HL-60/S4 treated with phorbol 12-myristate 13-acetate at 8.2 ng/mL for 4 days and 3 days (cell line): ENCODE results near the gene RNF148.
"Not testable (repeated sequence)": the region's sequence is repeated elsewhere in the genome, so short reads cannot be mapped to it uniquely, and the experiment has no call there.

Experiments
- in situ Hi-C: fragments of 300-500 bp; cut with MboI; formaldehyde crosslinking; loops from 2 replicates; pipeline ENCODE4 v1.15.0; 2022; ENCODE audit warnings: low sequenced_read_pairs

The RNF148 gene

DNA sequence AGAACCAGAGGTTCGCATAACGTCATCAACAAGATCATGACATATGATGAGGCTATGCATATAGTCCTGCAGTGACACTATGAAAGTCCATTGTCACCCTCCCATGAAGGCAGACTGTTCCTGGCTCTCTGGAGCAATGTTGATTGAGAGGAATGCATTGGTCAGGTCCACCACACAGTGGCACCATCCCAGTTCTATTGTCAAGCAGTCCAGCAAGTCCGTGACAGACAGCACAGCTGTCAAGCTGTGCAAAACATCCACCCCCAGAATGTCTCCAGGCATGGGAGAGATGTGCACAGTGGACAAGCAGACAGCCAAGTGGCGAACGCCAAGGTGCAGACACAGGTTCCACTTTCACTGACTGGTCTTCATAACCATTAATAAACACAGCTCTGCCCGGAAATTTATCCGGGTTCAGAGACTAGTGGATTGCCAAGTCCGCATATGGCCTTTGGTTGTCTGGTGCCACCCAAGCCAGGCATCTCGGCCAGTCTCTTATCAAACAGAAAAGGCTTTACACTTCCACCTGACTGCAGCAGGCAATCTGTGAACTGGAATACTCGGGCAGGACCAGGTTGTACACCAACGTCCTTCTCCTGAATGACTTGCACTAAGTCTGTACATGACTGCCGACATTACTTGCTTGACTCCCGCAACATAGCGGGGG is 11.0 kb downstream of the RNF148 start:
- in situ Hi-C loops = no loop called here

- in situ Hi-C loops = no loop called here
Observed at GRCh38 chr7:122689346-122690109, 13.2 kb downstream of the RNF148 start.

- in situ Hi-C loops = no loop called here
Observed at GRCh38 chr7:122688400-122688998, 14.2 kb downstream of the RNF148 start.

- in situ Hi-C loops = no loop called here
Observed at GRCh38 chr7:122686360-122686878, 16.3 kb downstream of the RNF148 start.

- in situ Hi-C loops = no loop called here
Observed at GRCh38 chr7:122684504-122684903, 18.2 kb downstream of the RNF148 start.

DNA sequence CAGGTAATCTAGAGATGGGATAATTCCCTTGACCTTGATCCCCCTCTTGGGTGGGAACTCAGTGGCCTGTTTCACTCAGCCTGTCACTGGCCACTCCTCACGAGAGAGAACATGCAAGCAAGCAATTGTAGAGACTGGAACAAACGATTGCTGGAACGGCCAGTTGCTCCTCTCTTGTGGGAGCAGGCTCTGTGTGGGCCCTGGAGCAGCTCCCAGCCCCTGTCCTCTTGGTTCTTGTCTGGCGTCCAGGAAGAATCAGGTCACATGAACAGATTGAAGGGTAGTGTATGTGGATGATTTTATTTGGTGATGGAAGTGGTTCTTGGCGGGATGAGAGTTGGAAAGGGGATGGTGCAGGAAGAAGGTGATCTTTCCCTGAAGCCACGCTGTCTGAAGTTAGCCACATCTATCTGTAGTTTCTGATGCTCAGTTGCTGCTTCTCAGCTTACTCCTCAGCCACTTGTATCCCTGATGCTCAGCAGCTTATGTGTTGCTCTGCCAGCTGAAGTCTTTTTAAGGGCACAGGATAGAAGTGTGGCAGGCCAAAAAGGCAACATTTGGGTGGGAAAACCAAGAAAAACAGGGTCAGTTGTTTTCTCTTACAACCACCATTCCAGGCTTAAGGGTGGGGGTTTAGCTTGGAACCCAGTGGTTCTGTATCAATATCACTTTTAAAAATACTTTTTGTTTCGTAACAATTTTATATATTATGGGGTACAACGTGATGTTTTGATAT is 19.7 kb downstream of the RNF148 start:
- in situ Hi-C loops = no loop called here

- in situ Hi-C loops = not testable (repeated sequence)
Observed at GRCh38 chr7:122681186-122681585, 21.5 kb downstream of the RNF148 start.

DNA sequence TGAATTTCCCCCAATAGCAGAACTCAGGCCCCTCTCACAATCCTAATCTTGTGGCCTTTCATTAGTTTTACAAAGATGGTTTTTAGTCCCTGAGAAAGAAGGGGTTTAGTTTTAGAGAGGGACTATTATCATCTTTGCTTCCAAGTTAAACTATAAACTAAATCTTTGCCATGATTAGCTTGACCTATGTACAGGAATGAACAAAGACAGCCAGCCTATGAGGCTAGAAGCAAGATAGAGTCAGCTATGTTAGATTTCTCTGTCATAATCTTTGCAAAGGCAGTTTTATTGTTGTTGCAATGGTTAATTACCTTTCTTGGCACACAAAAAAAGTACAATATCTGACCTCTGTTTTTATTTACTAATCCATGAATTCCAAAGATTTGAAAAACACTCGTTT is 22.9 kb downstream of the RNF148 start:
- in situ Hi-C loops = no loop called here

- in situ Hi-C loops = not testable (repeated sequence)
Observed at GRCh38 chr7:122679269-122679709, 23.4 kb downstream of the RNF148 start.

DNA sequence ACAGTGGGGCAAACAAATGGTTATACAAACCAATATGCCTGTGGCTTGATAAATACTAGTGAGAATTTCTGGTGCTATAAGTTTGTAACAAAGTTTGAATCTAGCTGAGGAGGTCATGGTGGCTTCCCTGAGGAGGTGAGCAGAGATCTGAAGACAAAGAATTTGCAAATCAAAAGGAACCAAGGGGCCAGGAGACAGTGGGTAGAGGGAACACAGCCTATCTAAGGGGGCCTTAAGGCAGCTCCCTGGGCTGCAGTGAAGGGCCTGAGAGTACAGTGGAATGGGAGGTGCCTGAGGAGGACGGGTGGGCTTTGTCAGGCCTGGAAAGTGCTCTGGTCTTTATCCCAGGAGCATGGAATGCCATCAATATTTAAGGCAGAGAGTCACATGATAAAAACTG is 25.6 kb downstream of the RNF148 start:
- in situ Hi-C loops = no loop called here

DNA sequence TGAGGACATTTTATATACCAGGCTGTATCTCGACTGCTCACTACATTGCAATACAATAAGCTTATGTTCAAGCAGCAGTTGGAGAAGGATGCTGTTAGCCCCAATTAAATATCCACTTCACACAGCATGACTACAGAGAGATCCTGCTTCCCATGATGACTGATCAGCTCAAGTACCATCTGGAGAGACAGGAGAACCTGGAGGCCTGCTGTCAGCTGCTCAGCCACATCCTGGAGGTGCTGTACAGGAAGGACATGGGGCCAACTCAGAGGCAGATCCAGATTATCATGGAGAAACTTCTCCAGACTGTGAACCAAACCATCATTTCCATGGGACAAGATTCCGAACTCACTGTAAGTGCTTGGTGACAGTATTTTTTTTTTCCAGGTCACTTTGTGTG is 26.3 kb downstream of the RNF148 start:
- in situ Hi-C loops = no loop called here

DNA sequence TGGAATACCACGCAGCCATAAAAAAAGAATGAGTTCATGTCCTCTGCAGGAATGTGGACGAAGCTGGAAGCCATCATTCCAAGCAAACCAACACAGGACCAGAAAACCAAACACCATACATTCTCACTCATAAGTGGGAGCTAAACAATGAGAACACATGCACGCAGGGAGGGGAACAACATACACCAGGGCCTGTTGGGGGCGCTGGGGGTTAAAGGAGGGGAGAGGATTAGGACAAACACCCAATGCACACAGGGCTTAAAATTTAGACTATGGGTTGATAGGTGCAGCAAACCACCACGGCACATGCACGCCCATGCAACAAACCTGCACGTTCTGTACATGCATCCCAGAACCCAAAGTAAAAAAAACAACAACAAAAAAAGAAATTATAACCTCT is 27.1 kb downstream of the RNF148 start:
- in situ Hi-C loops = no loop called here

- in situ Hi-C loops = no loop called here
Observed at GRCh38 chr7:122675011-122675410, 27.7 kb downstream of the RNF148 start.

GRCh38 chr7:122674502-122674901 is 28.2 kb downstream of the RNF148 start:
- in situ Hi-C loops = no loop called here

DNA sequence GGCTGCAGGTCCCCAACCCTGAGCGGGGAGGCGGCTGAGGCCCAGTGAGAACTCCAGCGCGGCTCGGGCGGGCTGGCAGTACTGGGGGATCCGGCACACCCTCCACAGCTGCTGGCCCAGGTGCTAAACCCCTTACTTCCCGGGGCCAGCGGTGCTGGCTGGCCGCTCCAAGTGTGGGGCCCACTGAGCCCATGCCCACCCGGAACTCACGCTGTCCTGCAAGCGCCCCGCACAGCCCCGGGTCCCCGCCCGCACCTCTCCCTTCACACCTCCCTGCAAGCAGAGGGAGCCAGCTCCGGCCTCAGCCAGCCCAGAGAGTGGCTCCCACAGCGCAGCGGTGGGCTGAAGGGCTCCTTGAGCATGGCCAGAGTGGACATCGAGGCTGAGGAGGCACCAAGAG is 28.8 kb downstream of the RNF148 start:
- in situ Hi-C loops = no loop called here

- in situ Hi-C loops = no loop called here
Observed at GRCh38 chr7:122672536-122672935, 30.2 kb downstream of the RNF148 start.

- in situ Hi-C loops = no loop called here
Observed at GRCh38 chr7:122663733-122664132, 39.0 kb downstream of the RNF148 start.

DNA sequence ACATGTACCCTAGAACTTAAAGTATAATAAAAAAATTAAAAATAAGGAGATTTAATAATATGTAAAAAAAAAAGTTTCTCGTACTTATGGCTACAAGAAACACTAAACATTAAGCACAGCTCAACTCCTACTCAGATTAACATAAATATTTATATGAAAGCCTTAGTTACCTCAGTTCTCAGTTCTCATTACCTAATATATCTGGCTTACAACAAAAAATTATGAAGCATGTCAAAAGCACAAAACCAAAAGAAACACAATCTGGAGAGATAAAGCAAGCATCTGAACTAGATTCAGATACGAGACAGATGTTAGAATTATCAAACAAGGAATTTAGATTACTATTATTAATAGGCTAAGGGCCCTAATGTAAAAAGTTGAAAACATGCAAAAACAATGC is 43.9 kb downstream of the RNF148 start:
- in situ Hi-C loops = no loop called here

DNA sequence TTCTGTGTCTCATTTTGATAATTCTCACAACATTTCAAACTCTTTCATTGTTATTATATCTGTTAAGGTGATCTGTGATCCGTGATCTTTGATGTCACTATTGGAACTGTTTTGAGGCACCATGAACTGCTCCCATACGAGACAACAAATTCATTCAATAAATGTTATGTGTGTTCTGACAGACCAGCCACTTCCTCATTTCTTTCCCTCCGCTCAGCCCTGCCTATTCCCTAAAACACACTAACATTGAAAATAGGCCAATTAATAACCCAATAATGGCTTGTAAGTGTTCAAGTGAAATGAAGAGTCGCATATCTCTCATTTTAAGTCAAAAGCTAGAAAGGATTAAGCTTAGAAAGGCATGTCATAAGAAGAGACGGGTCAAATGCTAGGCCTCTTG is 49.0 kb downstream of the RNF148 start:
- in situ Hi-C loops = no loop called here

GRCh38 chr7:122652876-122653275 is 49.8 kb downstream of the RNF148 start:
- in situ Hi-C loops = no loop called here
